Measurements from ENCODE around the gene APOBR. TPM values are rescaled to one million over a fixed set of nuclear protein-coding genes. Genes with fewer than 3 reads are reported as not detected.
A peak's percentile ranks its signal among the peaks of the same experiment; 100 is the strongest.

Gene APOBR
- total and polyA plus RNA-seq, 9 of the 15 experiments (the other 6 are each of a cell fraction or from before 2014, with no cell fraction given) = 0.08 to 6.1 (median 2.8) TPM; not detected in 1

- no peak for TF ChIP-seq DLX4 (CRISPR knock-in tag; IDR thresholded peaks at IDR 0.05)
- TF ChIP-seq ZSCAN29 (IDR thresholded peaks at IDR 0.05) = no peak
- no peak for TF ChIP-seq ERF (CRISPR knock-in tag; IDR thresholded peaks at IDR 0.05)
- no peak for TF ChIP-seq TCF15 (CRISPR knock-in tag; IDR thresholded peaks at IDR 0.05)
- TF ChIP-seq CXXC5 (CRISPR knock-in tag; IDR thresholded peaks at IDR 0.05) = no peak; the same call in 1 of the 2 replicates
- no peak for TF ChIP-seq KDM5B (IDR thresholded peaks at IDR 0.05; ENCODE audit: insufficient replicate concordance, low read depth, low read length)
- TF ChIP-seq ZNF280B (CRISPR knock-in tag; IDR thresholded peaks at IDR 0.05) = no peak
- no peak for TF ChIP-seq ZNF785 (CRISPR knock-in tag; IDR thresholded peaks at IDR 0.05)
- TF ChIP-seq CBFA2T3 (IDR thresholded peaks at IDR 0.05) = no peak
- TF ChIP-seq MTA2 (IDR thresholded peaks at IDR 0.05; ENCODE audit: low read depth) = no peak
- TF ChIP-seq, protein P1, sequence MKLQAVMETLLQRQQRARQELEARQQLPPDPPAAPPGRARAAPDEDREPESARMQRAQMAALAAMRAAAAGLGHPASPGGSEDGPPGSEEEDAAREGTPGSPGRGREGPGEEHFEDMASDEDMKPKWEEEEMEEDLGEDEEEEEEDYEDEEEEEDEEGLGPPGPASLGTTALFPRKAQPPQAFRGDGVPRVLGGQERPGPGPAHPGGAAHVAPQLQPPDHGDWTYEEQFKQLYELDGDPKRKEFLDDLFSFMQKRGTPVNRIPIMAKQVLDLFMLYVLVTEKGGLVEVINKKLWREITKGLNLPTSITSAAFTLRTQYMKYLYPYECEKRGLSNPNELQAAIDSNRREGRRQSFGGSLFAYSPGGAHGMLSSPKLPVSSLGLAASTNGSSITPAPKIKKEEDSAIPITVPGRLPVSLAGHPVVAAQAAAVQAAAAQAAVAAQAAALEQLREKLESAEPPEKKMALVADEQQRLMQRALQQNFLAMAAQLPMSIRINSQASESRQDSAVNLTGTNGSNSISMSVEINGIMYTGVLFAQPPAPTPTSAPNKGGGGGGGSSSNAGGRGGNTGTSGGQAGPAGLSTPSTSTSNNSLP (IDR thresholded peaks at IDR 0.05; ENCODE audit: borderline replicate concordance, low read depth, low read length) = no peak
- TF ChIP-seq JUND (IDR thresholded peaks at IDR 0.05; ENCODE audit: borderline replicate concordance, low read depth, low read length) = no peak
- TF ChIP-seq JUND (tag; IDR thresholded peaks at IDR 0.05; ENCODE audit: borderline replicate concordance, low read depth, low read length) = no peak
- TF ChIP-seq, protein P2, sequence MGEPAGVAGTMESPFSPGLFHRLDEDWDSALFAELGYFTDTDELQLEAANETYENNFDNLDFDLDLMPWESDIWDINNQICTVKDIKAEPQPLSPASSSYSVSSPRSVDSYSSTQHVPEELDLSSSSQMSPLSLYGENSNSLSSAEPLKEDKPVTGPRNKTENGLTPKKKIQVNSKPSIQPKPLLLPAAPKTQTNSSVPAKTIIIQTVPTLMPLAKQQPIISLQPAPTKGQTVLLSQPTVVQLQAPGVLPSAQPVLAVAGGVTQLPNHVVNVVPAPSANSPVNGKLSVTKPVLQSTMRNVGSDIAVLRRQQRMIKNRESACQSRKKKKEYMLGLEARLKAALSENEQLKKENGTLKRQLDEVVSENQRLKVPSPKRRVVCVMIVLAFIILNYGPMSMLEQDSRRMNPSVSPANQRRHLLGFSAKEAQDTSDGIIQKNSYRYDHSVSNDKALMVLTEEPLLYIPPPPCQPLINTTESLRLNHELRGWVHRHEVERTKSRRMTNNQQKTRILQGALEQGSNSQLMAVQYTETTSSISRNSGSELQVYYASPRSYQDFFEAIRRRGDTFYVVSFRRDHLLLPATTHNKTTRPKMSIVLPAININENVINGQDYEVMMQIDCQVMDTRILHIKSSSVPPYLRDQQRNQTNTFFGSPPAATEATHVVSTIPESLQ (CRISPR knock-in tag; IDR thresholded peaks at IDR 0.05) = 0 out of 2 replicates have a peak, but pooled peaks have one; percentile 52
- TF ChIP-seq SRSF3 (IDR thresholded peaks at IDR 0.05; ENCODE audit: insufficient read depth, low read length) = no peak
- TF ChIP-seq LCOR (CRISPR knock-in tag; IDR thresholded peaks at IDR 0.05) = no peak
- no peak for TF ChIP-seq GTF2F1 (IDR thresholded peaks at IDR 0.05; ENCODE audit: low read depth, low read length)
- TF ChIP-seq ZSCAN32 (CRISPR knock-in tag; IDR thresholded peaks at IDR 0.05) = no peak
- no peak for TF ChIP-seq PCBP2 (IDR thresholded peaks at IDR 0.05; ENCODE audit: low read depth, low read length, poor library complexity, severe bottlenecking)
- TF ChIP-seq, protein P3, sequence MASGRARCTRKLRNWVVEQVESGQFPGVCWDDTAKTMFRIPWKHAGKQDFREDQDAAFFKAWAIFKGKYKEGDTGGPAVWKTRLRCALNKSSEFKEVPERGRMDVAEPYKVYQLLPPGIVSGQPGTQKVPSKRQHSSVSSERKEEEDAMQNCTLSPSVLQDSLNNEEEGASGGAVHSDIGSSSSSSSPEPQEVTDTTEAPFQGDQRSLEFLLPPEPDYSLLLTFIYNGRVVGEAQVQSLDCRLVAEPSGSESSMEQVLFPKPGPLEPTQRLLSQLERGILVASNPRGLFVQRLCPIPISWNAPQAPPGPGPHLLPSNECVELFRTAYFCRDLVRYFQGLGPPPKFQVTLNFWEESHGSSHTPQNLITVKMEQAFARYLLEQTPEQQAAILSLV (tag; IDR thresholded peaks at IDR 0.05) = no peak
- TF ChIP-seq HNRNPLL (IDR thresholded peaks at IDR 0.05; ENCODE audit: low read depth, low read length, poor library complexity, severe bottlenecking) = no peak
These were observed 3.0 kb upstream of the APOBR start (continued) for GRCh38 chr16:28491230-28491969.
